ENCODE results near the gene CDA.

Gene CDA

GRCh38 chr1:20621012-20621411 lies 32.1 kb downstream of the CDA start:
- H3K4me3 ChIP-seq (ENCODE audit: low read depth, low read length), result no peak overlapping the region
- DNase-seq (ENCODE audit: low read depth), result no peak
- TF ChIP-seq MAX (IDR thresholded peaks at IDR 0.05; ENCODE audit: low read depth, low read length) (no peak), CTCF (IDR thresholded peaks at IDR 0.05; ENCODE audit: low read depth, low read length) (no peak), POLR2A (IDR thresholded peaks at IDR 0.05; ENCODE audit: extremely low read depth, insufficient read length) (no peak), MYC (IDR thresholded peaks at IDR 0.05; ENCODE audit: low read depth, low read length) (no peak)

GRCh38 chr1:20624709-20625108 lies 35.8 kb downstream of the CDA start:
- H3K4me3 ChIP-seq (ENCODE audit: low read depth, low read length), result no peak overlapping the region
- no peak for DNase-seq (ENCODE audit: low read depth)
- TF ChIP-seq CTCF (IDR thresholded peaks at IDR 0.05; ENCODE audit: low read depth, low read length) (no peak), MAX (IDR thresholded peaks at IDR 0.05; ENCODE audit: low read depth, low read length) (no peak), MYC (IDR thresholded peaks at IDR 0.05; ENCODE audit: low read depth, low read length) (no peak), POLR2A (IDR thresholded peaks at IDR 0.05; ENCODE audit: extremely low read depth, insufficient read length) (no peak)

- no peak for DNase-seq (ENCODE audit: low read depth)
- no peak overlapping the region for H3K4me3 ChIP-seq (ENCODE audit: low read depth, low read length)
- TF ChIP-seq MYC (IDR thresholded peaks at IDR 0.05; ENCODE audit: low read depth, low read length) (no peak), POLR2A (IDR thresholded peaks at IDR 0.05; ENCODE audit: extremely low read depth, insufficient read length) (no peak), CTCF (IDR thresholded peaks at IDR 0.05; ENCODE audit: low read depth, low read length) (no peak), MAX (IDR thresholded peaks at IDR 0.05; ENCODE audit: low read depth, low read length) (no peak)
These were observed 36.5 kb downstream of the CDA start for GRCh38 chr1:20625176-20626097.

- TF ChIP-seq CTCF (IDR thresholded peaks at IDR 0.05; ENCODE audit: low read depth, low read length), result no peak
- TF ChIP-seq POLR2A (IDR thresholded peaks at IDR 0.05; ENCODE audit: extremely low read depth, insufficient read length), result no peak
- no peak for TF ChIP-seq MAX (IDR thresholded peaks at IDR 0.05; ENCODE audit: low read depth, low read length)
- TF ChIP-seq MYC (IDR thresholded peaks at IDR 0.05; ENCODE audit: low read depth, low read length), result no peak
- DNase-seq (ENCODE audit: low read depth), result no peak
- H3K4me3 ChIP-seq (ENCODE audit: low read depth, low read length), result no peak overlapping the region
These were observed 37.2 kb downstream of the CDA start for GRCh38 chr1:20626098-20626427.

- DNase-seq (ENCODE audit: low read depth), result peak; percentile 29
- no peak overlapping the region for H3K4me3 ChIP-seq (ENCODE audit: low read depth, low read length)
- TF ChIP-seq POLR2A (IDR thresholded peaks at IDR 0.05; ENCODE audit: extremely low read depth, insufficient read length) (no peak), CTCF (IDR thresholded peaks at IDR 0.05; ENCODE audit: low read depth, low read length) (no peak), MAX (IDR thresholded peaks at IDR 0.05; ENCODE audit: low read depth, low read length) (no peak), MYC (IDR thresholded peaks at IDR 0.05; ENCODE audit: low read depth, low read length) (no peak)
These were observed 37.6 kb downstream of the CDA start for GRCh38 chr1:20626524-20626923.

Data from NB4 (cell line).